HuH-7.5 (cell line): Measurements from ENCODE around the gene SSBP3.
"Not testable (repeated sequence)": the region's sequence is repeated elsewhere in the genome, so short reads cannot be mapped to it uniquely, and the experiment has no call there.

Experiments used
- DNase-seq: peaks from one replicate; pipeline ENCODE4 v3.0.0; 2011; ENCODE audit warnings: low spot score

Gene SSBP3

DNA sequence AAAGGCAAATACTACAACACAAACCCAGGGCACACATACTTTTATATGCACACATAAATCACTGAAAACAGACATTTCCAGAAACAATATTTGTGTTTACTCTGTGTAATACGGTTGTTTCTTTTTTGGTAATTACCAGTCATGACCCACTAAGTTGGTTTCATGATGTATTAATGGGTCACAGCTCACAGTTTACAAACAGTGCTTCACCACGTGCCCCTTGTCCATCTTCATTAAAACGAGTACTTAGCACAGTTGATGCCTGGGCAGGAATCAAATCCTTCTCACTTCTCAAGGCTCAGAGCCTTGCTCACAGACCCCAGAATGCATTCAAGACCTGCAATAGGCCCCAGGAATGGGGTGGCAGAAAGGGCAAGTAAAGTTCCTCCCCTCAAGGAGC lies 13.8 kb downstream of the SSBP3 start:
- no peak for DNase-seq

DNA sequence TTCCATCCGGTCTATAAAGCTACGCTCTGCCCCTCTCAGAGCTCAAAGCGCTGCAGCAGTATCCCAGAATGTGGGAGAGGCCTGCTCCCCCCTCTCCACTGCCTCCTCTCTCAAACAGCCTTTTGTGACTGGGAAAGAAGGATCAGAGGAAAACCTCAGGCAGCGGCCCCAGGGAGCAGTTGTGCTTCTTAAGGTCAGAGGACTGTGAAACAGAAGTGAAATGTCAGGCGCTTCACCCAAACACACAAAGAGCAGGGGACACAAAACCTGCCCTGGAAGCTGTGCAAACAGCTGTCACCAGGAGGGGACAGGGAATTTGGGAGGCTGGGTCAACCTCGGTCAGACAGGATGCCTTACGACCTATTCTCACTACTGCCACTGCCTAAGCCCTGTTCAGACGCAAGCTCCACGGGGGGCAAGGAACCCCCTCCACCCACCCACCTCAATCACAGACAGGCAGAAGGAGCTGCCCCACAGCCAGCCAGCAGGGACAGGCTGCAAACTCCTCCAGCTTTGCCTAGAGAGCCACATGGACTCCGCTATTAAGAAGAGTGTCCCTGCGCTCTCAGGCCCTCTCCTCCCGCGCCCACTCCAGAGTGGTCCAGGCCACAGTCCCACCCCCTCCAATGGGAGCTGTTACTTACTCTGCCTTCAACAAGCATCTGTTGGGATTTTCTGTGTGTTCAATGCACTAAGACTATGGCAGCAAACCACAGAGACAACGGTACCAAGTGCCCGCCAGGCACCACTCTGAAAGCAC lies 14.6 kb downstream of the SSBP3 start:
- DNase-seq = no peak

DNA sequence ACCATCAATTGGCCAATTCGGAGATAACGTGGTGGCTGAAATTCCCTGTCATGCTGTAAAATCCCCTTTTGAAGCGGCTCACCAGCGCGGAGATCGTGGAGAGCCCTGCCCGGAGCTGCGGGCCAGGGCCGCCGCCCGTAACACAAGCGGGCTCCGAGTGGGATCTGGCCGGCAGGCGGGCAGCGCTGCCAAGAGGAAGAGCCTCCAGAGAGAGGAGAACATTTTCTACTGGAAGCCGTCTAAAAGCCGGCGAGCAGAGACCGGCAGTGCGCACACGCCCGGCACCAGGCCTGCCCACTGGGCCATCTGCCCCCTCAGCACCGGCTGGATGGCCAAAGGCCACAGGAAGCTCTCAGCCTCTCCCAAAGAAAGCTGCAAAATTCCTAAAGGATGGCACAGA lies 15.5 kb downstream of the SSBP3 start:
- DNase-seq = no peak

DNA sequence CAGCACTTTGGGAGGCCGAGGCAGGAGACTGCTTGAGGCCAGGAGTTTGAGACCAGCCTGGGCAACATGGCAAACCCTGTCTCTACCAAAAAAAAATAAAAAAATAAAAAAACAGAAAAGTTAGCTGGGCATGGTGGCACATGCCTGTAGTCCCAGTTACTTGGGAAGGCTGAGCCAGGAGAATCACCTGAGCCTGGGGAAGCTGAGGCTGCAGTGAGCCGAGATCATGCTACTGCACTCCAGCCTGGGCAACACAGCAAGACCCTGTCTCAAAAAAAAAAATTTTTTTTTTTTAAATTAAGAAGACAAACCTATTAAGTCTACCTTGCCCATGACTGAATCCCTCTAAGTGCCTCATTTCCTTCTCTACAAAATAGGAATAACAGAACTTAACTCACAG lies 16.6 kb downstream of the SSBP3 start:
- not testable (repeated sequence) for DNase-seq

DNA sequence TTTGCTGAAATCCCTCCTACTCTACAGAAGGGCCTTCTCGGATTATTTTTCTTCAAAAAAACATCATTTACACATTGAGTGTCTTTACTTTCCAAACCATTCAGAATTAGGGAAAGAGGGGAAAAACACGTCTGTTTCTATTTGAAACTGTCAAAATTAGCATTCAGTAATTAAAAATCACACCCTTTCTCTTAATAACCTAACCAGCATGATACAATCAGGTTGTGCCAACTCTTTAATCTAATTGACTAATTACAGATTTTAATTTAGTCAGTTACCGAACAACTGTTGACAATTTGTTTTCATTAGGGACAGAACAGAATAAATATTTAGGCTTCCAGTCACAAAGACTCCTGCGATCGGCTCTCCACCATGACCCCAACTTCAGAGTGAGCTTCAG lies 18.8 kb downstream of the SSBP3 start:
- DNase-seq = no peak

DNA sequence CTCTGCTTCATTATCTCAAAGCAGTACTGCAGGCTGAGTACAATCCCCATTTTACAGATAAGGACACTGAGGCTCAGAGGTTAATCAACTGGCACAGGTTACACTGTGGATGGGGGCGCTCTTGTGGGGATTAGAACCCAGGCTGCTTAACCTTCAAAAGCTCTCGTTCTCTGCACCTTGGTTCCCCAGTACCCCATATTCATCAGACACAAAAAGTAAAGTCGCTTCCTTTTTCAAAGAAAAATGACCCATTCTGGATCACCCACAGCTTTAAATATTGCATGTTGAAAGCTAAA lies 20.5 kb downstream of the SSBP3 start:
- DNase-seq = no peak

DNA sequence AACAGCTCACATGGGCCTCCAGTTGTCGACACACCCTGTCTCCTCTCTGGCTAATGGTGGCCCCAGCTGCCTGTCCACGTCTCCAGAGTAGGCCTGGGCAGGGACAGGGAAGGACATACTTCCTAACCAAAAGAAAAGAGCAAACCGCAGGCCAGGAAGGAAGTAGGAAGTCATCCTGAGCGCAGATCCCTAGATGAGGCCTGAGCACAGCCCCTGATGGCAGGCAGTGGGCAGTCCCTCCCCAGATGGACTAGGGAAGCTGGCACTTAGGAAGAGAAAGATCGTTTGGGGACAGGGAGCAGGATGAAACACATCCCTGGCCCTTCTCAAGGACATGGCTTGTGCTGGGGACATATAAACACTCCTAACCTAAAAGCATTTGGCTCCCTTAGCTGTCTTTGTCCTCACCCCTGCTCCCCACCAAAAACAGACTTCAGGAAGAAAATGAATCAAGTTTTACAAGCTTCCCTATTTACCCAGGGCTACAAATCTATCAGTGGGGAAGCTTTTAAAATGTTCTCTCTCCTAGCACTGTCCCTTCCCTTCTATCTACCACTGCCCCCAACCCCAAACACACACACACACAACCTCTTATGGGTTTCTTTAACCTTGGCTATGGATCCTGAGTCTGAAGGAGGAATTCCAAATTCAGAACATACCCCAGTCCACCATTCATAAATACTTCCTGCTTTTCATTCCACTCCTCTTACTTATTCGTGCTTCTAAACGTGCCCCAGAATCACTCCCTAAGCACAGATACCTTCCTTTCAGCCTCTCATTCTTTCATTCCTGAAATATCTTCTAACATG lies 21.1 kb downstream of the SSBP3 start:
- no peak for DNase-seq

DNA sequence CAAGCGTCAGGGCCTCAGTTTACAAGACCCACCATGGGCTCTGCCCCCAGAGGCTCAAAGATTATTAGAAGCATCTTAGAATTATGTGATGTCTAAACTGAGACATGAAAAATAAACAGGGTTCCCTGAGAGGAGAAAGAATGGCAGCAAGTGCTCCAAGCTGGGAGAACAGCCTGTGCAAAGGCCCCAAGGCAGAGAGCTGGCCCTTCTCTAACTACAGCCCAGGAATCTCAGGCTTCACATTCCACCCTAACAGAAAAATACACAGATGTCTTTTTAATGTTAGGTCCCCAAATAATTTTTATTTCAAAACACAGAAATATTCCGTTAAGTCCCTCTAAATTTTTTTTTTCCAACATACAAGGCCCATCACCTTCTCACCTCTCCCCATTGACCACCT lies 21.7 kb downstream of the SSBP3 start:
- DNase-seq = no peak

DNA sequence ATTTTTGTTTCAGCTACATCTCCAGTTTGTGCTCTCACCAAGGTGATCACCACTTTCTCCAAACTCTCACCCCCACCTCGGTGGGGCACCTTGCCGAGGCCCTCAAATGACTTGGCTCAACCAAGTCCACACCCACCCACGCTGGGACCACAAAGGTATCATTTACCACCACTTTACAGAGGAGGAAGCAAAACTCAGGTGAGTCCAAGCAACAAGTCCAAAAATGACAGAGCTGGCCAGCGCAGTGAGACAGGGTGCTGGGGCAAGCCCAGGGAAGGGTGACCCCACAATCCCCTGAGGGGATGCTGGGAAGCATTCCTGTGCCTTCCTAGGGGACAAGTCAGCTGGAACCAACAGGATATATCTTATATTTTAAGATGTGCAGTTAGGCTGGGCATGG lies 24.7 kb downstream of the SSBP3 start:
- DNase-seq = no peak

DNA sequence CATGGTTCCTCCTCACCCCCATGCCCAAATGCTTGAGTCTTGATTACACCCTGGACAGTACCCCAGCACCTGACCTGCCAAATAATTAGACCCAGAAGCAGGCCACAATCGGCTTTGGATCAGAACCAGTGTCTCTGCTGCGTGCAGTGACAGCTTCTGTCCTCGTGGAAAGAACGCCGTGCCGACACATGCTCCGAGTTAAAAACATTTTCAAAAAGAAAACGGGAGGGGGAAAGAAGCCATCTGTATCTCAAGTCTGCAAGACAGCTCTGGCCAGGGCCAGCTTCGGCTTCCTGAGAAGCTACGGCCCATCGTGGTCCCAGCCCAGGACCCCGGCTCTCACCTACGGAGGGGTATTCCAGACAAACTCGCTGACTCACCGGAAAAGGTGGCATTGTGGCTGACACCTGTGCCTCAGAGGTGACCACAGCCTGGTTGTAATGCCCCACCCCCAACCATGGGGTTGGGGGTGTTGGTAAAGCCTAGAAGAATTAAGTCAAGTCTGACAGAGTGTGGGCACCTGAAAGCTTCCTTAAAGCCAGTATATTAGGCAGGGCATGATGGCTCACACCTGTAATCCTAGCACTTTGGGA lies 25.8 kb downstream of the SSBP3 start:
- no peak for DNase-seq

DNA sequence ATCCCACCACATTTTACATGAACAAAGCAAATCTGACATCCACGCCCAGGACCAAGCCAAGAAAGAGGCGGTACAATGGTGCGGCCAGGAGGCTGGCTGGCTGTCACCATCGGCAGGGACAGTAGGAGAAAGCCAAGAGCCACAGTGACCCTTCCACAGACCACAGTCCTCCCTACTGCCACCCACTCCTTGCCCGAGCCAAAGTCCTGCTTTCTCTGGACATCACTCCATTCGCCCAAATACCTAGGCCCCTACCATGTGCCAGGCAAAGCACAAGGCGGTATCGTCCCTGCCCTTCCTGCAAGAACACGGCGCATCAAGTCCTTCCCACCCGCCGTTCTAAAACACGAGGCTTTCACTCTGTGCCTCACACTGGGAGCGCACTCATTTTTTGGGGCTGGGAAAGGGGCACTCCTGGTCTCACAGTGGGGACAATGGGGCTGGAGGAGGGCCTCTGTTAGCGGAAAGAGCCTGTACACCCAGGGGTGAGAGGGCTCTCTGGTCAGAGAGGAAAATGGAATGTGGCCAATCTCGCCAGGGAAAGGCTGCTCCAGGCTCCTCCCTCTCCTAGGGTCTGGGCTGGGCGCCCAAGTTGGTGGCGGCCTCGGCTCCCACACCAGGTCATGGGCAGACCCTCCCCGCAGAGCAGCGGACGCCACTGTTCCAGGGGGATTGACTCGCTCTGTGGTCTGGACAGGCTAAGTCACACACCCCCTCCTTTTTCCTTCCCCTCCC lies 26.5 kb downstream of the SSBP3 start:
- no peak for DNase-seq

DNA sequence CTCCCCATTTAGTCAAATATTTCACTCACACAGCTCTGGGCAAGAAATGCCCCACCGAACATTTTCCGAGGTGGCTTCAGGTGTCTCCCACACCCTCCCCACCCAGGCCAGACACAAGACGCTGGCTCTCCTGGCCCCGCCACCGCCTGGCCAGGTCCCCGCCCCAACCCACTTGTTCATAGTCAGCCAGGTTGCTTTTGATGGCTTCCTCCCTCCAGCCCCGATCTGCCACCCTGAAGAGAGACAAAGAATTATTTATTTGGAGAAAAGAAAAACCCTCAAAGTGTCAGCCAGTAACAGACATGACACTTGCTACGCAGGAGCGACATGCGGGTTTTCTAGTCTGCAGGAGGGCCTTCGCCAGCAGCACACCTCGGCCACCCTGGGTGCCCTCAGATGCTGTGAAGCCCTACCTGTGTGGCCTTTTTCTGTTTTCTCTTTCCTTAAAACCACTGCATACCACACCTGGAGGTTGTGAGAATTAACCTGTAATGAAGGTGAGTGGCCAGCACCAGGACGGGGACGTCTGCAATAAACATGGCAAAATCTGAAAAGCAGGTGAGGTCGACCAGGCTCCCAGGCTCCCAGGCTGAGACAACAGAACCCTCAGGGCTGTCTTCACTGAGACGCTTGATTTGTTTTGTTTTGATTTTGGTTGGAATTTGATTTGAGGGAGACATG lies 27.2 kb downstream of the SSBP3 start:
- DNase-seq = no peak

DNA sequence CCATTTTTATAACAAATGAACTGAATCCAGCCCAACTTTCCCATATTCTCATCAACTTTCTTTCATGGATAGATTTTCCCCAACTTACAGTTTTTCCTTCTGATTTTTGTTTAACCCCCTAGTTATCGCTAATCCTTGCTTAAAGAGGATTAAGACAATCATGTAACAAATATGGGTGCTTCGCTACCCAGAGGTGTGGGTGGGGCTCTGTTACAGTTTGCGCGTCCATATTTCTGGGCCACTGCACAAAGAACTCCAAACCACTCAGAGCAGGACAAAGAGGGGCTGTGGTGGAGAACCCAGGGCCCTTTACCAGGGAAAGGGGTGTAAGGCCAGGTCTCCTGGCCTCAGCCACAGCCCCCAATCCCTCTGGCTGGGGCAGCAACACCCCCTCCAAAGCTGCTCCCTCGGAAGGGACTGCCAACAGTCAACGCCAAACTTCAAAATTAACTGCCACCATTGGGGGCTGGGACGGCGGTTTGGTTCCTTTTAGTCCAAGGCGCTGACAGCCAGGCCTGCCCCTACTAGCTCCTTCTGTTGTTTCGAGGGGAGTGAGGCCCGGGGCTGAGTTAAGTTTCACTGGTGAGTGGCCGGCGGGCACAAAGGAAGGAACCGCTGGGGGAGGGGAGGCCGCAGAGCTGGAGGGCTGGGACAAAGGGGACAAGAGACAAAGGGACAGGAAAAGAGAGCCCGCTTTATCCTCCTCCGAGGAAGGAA lies 27.9 kb downstream of the SSBP3 start:
- no peak for DNase-seq

DNA sequence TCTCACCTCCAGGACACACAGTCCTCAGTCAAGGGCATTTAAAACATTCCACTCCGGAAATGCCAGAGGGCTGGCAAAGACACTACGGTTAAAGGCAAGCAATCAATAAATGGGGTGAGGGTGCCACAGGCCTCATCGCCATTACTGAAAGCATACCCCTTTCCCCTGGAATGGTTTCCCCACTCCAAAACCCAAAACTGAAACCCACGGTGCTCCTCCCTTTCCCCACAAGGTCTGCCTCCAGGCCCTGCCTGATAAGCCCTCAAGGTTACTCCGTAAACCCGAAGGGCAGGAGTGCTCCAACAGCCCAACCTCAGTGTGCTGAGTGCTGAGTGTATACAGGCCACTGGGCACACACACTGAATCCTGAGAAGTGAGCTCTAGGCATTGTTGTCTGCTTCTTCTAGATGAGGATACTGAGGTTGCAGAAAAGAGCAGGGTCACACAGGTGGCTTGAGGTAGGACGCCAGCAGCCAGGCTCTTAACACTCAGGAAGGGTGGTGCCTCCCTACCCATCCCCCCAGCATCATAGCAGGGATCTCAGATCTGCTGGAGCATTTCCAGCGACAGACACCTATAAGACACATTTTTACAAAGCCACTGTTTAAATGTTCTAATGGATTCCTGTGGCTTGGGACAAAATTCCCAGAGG lies 29.0 kb downstream of the SSBP3 start:
- DNase-seq = no peak

DNA sequence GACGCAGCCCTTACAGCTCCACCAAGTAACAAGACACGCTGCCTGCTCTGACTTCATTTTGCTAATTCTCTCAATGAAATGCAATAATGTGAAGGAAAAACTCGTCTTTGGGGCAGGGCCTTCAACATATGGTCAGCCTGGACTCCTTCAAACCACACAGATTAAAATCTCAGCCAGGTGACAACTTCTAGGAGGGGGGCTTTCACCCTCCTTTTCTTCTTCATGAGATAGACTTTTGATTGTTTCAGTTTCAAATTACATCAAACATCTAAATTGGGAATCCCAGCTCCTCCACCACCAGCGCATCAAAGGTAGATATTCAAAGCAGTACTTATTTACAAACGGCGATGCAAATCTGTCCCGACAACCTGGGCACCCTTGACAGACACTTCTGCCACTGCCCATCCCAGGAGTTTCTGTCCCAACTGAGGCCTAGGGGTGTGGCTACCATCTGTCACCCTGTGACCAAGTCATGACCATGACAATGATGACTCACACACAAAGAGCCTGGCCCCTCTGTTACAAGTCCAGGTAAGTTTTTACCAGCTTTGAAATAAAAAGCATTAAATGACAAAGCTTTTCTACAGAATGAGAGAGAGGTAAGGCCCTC lies 29.7 kb downstream of the SSBP3 start:
- DNase-seq = no peak

DNA sequence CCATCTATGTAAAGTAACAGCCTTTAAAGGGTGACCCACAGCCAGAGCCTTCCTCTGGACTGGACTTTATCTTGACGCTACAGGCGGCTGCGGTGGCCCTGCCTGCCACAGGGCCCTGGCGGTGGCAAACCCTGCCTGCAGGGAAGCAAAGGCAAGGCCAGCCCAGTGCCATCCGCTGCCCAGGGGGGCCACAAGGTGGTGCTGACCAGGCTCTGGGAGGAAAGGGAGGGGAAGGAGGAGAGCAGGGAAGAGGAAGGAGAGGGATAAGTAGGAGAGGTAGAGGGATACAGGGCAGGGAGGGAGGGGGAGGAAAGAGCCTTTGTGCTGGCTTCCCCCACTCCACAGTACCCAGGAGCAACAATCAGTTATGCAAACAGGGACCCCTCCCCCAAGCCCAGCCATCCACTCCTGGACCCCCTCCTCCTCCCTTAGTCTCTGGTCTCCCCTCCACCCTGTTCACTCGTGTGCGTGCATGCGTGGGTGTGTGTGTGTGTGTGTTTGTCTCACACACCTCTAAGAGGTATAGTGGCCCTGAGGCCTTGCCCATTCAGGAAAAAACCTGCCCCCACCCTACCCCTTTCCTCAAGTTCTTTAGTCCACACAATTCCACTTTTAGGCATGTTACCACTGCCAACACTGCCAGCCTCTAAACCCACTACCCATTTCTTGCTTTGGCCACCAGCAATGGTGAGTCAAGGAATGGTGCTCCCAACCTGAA lies 30.3 kb downstream of the SSBP3 start:
- no peak for DNase-seq

DNA sequence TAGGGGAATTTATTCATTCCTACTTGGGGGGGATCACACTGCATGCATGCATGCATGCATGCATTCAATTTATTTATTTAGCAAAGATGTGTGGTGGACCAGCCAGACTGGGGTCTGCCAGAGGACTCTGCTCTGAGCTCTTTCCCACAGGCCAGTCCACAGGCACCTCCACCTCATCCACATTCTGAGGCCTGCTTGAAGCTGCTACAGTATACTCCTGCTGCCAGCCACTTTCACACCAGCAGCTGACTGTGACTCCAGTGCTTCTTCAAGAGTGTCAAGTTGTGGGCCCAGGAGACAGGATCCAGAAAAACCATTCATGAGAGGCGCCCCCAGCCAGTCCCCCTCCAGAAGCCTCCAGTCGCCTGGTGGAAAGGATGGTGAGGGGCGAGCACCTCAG lies 30.9 kb downstream of the SSBP3 start:
- no peak for DNase-seq

DNA sequence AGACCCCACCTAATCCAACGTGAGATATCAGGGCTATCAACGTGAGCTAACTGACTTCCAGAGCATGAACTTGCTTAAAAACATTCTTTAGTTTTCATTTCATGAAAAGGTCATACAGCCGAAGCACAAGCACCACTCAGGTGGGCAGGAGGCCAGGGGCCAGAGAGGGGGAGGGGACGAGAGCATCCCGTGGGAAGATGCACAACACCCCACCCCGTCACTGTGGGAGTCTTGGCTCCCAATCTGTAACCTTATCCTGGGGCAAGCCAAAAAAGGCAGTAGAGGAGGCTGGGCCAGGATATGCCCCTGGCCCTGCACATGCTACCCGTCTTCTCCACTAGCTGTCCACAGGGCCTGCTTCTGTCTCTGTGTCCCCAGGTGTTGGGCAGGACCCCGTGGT lies 31.4 kb downstream of the SSBP3 start:
- DNase-seq = no peak

DNA sequence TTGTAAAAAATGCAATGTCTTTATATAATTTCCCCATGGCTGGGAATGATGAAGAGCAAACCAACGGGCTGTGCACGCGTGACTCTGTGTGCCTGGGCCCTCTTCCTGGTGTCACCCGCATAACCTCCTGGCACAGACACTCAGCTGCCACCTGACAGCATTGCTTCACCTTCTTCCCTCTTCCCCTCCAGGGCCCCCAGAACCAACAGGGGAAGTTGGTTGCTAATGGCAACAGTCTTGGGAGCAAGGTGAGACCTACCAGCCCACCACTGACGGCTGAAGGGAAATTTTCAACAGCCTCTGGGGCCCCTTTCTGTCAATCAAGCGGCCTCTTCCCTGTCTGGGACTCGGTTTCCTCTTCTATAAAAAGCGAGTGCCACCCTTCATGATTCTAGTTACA lies 33.2 kb downstream of the SSBP3 start:
- DNase-seq = no peak

DNA sequence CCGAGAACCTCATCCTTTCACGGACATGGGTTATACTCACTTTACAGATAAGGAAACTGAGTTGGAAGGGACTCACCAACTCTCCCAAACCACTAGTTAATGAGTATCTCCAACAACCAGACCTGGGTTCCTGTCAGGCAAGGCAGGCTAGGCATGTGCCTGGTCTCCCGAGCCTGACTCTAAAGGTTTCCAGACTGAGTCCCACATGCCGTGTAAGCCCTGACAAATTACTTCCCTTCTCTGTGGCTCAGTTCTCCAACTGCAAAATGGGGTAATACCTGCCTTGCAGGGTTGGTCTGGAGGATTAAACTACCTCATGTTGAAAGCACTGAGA lies 34.3 kb downstream of the SSBP3 start:
- no peak for DNase-seq
